ENCODE results near the gene GPR31. TPM values are rescaled to one million over a fixed set of nuclear protein-coding genes. Genes with fewer than 3 reads are reported as not detected.

Gene GPR31
- total RNA-seq, 4 donors from 2014 or later: not detected

DNA sequence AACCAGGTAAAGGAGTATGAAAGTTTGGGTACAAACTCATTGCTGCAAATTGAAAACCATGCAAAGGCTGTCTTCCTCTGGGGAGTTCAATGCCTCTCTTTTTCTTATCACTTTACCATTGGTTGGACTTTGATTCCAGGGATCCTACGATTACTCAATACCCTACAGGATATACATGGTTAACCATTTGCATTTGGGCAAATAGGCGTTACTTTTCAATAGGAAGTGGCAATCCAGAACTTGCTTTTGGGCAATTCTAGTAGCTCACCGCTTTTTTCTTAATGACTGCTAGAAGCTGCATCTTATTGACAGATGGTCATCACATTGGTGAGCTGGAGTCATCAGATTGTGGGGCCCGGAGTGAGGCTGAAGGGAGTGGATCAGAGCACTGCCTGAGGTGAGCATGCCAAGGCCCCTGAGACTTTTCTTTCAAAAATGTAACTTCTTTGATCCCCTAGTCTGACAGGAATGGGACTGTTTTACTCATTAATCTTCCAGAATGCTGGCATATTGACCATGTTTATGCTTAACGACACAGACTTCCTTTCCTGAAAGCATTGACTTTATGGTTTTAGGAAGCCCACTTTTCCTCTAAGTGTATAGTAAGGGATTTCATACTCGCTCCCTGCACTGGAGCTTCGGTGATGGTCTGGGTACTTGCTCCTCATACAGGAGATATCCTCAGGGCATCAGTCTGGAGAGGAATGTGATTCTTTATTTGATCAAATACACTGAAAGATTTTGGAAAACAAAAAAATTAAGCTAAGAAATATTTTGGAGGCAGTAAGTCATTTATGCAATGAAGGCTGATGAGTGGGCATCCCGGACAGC lies 34.7 kb downstream of the GPR31 start, which contains the start of gene CCR6:
Gene CCR6 (plus strand): TSS at position 270 of the 831 bp plus-strand sequence. CDS start 13,039 bp downstream, outside the sequence.
- intact Hi-C loops (cut with DNase I; ENCODE audit: low total_unique reads): no loop called here
- H3K36me3 ChIP-seq: no peaks in the 10 kb centered on the region
- no peak for TF ChIP-seq POLR2A (IDR thresholded peaks at IDR 0.05)
- TF ChIP-seq, protein P1, sequence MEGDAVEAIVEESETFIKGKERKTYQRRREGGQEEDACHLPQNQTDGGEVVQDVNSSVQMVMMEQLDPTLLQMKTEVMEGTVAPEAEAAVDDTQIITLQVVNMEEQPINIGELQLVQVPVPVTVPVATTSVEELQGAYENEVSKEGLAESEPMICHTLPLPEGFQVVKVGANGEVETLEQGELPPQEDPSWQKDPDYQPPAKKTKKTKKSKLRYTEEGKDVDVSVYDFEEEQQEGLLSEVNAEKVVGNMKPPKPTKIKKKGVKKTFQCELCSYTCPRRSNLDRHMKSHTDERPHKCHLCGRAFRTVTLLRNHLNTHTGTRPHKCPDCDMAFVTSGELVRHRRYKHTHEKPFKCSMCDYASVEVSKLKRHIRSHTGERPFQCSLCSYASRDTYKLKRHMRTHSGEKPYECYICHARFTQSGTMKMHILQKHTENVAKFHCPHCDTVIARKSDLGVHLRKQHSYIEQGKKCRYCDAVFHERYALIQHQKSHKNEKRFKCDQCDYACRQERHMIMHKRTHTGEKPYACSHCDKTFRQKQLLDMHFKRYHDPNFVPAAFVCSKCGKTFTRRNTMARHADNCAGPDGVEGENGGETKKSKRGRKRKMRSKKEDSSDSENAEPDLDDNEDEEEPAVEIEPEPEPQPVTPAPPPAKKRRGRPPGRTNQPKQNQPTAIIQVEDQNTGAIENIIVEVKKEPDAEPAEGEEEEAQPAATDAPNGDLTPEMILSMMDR (IDR thresholded peaks at IDR 0.05 in 4 of 5, conservative IDR thresholded peaks at IDR 0.05 in 1 of 5): no peak
- no peak for DNase-seq
- in situ Hi-C loops (cut with MboI; ENCODE audit: low sequenced_read_pairs in 4 of 4): no loop called here
- H3K27me3 ChIP-seq: peaks cover 0 to 3% (median 0%) of the 10 kb centered on the region in 3 donors
- ATAC-seq: no peak
- H3K4me3 ChIP-seq: no peak within 1 kb of the TSS
- no peaks in the 10 kb centered on the region for H3K9me3 ChIP-seq
- no peak within 1 kb of the TSS for H3K27ac ChIP-seq
- H3K4me1 ChIP-seq: no peaks in the 10 kb centered on the region

DNA sequence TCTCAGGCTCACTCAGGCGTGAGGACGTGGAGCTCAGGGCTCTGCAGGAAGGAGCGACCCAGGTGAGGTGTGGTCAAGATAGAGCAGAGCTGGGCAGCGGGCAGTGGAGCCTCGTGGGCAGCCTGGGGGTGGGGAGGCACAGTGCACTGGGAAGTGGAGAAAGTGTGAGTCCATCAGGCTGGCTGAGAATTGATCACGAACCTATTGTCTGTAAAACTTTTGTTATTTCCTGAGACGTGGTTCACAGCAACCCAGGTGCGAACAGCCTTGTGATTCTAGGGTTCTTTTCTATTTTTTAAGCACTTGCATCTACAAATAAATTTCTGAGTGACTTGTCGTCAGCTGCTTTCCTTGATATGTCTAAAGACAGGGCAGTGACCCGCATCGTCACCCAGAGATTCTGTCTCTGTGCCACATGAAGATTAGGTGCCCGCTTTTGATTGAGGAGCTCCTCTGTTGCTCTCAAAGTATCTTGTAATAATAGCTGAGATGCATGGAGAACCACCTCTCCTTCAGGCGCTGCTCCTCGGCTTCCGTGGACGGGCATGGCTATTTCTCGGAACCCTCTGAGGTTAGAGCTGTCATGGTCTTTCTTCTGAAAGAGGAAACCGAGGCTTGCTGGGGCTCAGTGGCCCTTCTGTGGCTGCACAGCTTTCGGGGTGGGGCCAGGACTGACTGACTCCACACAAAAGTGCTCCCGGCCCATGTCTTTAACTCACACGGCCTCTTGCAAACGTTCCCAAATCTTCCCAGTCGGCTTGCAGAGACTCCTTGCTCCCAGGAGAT lies 35.5 kb downstream of the GPR31 start:
- ATAC-seq (no peak), DNase-seq (no peak)
- no peak for TF ChIP-seq POLR2A (IDR thresholded peaks at IDR 0.05)
- TF ChIP-seq, protein P1 (IDR thresholded peaks at IDR 0.05 in 4 of 5, conservative IDR thresholded peaks at IDR 0.05 in 1 of 5): no peak
- no peak overlapping the region for H3K4me3 ChIP-seq
- intact Hi-C loops (cut with DNase I; ENCODE audit: low total_unique reads) (no loop called here), in situ Hi-C loops (cut with MboI; ENCODE audit: low sequenced_read_pairs in 4 of 4) (no loop called here)
- H3K27ac ChIP-seq: no peak overlapping the region
- H3K27me3 ChIP-seq: peaks cover 0 to 3% (median 0%) of the 10 kb centered on the region in 3 donors
- no peaks in the 10 kb centered on the region for H3K4me1 ChIP-seq
- H3K9me3 ChIP-seq: no peaks in the 10 kb centered on the region
- no peaks in the 10 kb centered on the region for H3K36me3 ChIP-seq

DNA sequence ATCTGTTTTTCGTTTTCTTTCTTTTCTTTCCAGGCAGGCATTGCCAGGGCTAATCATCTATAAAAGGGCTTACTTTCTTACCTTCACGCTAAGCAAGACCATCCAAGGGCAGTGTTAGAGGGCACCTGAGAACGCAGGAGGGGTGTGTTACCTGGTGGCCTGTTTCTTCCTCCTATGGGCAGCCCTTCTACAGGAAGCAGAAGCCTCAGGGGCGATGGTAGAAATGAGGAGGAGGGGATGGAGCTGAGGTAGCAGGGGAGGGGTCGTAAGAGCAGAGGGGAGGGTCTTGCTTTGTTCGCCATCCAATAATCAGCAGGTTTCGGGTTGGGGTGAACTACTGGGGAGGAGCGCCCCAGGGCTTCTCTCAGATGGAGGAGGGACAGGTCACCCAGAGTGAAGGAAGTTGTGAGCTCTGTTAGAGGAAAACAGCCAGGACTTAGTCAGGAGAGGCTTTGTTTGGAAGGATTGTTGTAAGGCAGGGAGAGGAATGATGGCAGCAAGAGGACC lies 36.4 kb downstream of the GPR31 start:
- Histone ChIP-seq H3K36me3 (no peaks in the 10 kb centered on the region), H3K4me1 (no peaks in the 10 kb centered on the region), H3K27ac (no peak overlapping the region), H3K4me3 (no peak overlapping the region), H3K9me3 (no peaks in the 10 kb centered on the region), H3K27me3 (peaks cover 0 to 3% (median 0%) of the 10 kb centered on the region in 3 donors)
- ATAC-seq (no peak), DNase-seq (no peak)
- intact Hi-C loops (cut with DNase I; ENCODE audit: low total_unique reads) (no loop called here), in situ Hi-C loops (cut with MboI; ENCODE audit: low sequenced_read_pairs in 4 of 4) (no loop called here)
- TF ChIP-seq, protein P1 (IDR thresholded peaks at IDR 0.05 in 4 of 5, conservative IDR thresholded peaks at IDR 0.05 in 1 of 5): no peak

DNA sequence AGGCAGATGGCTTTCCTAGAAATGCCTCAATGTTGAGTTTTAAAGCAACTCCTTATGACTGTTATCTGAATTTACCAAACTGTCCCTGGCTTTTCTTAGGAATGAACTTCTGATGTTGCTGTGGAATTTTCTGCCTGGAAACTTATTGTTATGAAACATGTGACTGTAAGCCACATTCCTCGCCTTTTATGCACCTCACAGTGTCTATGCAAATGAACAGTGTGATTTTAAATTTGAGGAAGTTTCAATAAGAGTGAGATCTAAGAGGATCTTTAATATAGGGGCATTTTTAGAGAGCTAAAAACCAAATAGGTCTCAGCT lies 37.2 kb downstream of the GPR31 start:
- no peaks in the 10 kb centered on the region for H3K9me3 ChIP-seq
- H3K27me3 ChIP-seq: peaks cover 0 to 3% (median 0%) of the 10 kb centered on the region in 3 donors
- ATAC-seq: no peak
- no peaks in the 10 kb centered on the region for H3K4me1 ChIP-seq
- DNase-seq: no peak
- TF ChIP-seq, protein P1 (IDR thresholded peaks at IDR 0.05 in 4 of 5, conservative IDR thresholded peaks at IDR 0.05 in 1 of 5): no peak
- TF ChIP-seq POLR2A (IDR thresholded peaks at IDR 0.05): no peak
- no peak overlapping the region for H3K27ac ChIP-seq
- no peak overlapping the region for H3K4me3 ChIP-seq
- no peaks in the 10 kb centered on the region for H3K36me3 ChIP-seq
- in situ Hi-C loops (cut with MboI; ENCODE audit: low sequenced_read_pairs in 4 of 4): no loop called here
- intact Hi-C loops (cut with DNase I; ENCODE audit: low total_unique reads): no loop called here
